Skeletal muscle tissue (tissue), 4 donors: ENCODE results near the gene FHOD3. TPM values are rescaled to one million over a fixed set of nuclear protein-coding genes. Genes with fewer than 3 reads are reported as not detected.
"Not testable (repeated sequence)": the region's sequence is repeated elsewhere in the genome, so short reads cannot be mapped to it uniquely, and the experiment has no call there.

Experiments used
- H3K27ac ChIP-seq: one replicate; pipeline ENCODE4 v1.7.0; 2013; ENCODE audit warnings: mild to moderate bottlenecking, low read depth, low read length, inconsistent platforms
- H3K27me3 ChIP-seq, 3 donors: one replicate each; pipeline ENCODE4 v1.7.0; 2013; ENCODE audit warnings: low read length in 3 of 3; ENCODE audit not compliant: control insufficient read depth in 3 of 3, insufficient read depth in 3 of 3
- H3K36me3 ChIP-seq, 3 donors: one replicate each; pipeline ENCODE4 v1.7.0; 2013; ENCODE audit warnings: low read length in 3 of 3; ENCODE audit not compliant: control insufficient read depth in 3 of 3, insufficient read depth in 3 of 3
- H3K4me1 ChIP-seq, 3 donors: one replicate each; pipeline ENCODE4 v1.7.0; 2013; ENCODE audit warnings: low read length in 3 of 3, mild to moderate bottlenecking in 3 of 3; ENCODE audit not compliant: control insufficient read depth in 3 of 3, insufficient read depth in 3 of 3
- H3K4me3 ChIP-seq, 3 donors: one replicate each; pipeline ENCODE4 v1.7.0; 2013; ENCODE audit warnings: low read length in 3 of 3
- H3K9ac ChIP-seq, 3 donors: one replicate each; pipeline ENCODE4 v1.7.0; 2013; ENCODE audit warnings: low read length in 3 of 3, mild to moderate bottlenecking in 3 of 3, moderate library complexity in 2 of 3, low read depth in 1 of 3
- H3K9me3 ChIP-seq, 3 donors: one replicate each; pipeline ENCODE4 v1.7.0; 2013; ENCODE audit warnings: low read length in 3 of 3; ENCODE audit not compliant: control insufficient read depth in 3 of 3
- total RNA-seq: library from RNA; depleted of rRNA; stranded (reverse); fragments of >200 nt; gene quantifications from one replicate; pipeline ENCODE4 v1.2.3, GENCODE V29; 2014
- donor health status: Osteomylitis.

Gene FHOD3
- total RNA-seq, 1 donor from 2014 or later: 15.7 TPM

DNA sequence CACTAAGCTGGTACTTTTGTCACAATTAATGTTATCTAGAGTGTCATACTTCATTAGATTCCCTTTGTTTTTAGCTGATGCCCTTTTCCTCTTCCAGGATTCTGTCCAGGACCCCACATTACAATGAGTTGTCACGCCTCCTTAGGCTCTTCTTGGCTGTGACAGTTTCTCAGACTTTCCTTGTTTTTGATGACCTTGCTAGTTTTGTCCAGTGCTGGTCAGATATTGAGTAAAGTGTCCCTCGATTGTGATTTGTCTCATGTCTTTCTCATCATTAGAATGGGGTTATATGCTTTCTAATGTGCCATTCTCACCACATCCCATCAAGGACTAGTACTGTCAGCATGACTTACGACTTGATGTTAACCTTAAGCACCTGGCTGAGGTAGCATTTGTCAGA lies 162.3 kb downstream of the FHOD3 start:
- Histone ChIP-seq H3K4me3 (no peak overlapping the region), H3K9me3 (no peaks in the 10 kb centered on the region), H3K27ac (no peak overlapping the region), H3K36me3 (no peaks in the 10 kb centered on the region), H3K27me3 (no peaks in the 10 kb centered on the region), H3K4me1 (peaks cover 14 to 44% (median 28%) of the 10 kb centered on the region in 3 donors), H3K9ac (no peak overlapping the region)

GRCh38 chr18:36460324-36460850 lies 162.9 kb downstream of the FHOD3 start:
- H3K36me3 ChIP-seq: no peaks in the 10 kb centered on the region
- H3K4me3 ChIP-seq: no peak overlapping the region
- H3K27me3 ChIP-seq: no peaks in the 10 kb centered on the region
- H3K4me1 ChIP-seq: peaks cover 14 to 44% (median 30%) of the 10 kb centered on the region in 3 donors
- H3K27ac ChIP-seq: no peak overlapping the region
- H3K9ac ChIP-seq: no peak overlapping the region
- no peaks in the 10 kb centered on the region for H3K9me3 ChIP-seq

DNA sequence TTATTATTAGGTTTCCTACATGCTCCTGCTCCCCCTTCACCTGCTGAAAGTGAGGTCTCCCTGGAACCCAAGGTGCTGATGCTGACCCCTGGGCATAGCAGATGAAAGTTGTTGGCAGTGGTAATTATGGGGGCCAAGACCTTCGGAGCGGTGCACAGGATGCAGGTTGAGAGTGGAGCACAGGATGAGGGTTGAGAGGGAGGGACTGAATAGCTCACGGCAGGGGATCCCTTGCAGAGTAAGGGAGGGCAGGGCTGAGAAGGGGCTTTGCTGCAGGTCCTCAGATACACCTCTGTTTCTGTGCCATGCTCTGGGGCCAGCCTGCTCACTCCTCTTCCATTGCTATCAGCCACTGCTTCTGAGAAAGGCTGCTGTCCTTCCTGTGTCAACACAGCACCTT lies 163.3 kb downstream of the FHOD3 start:
- Histone ChIP-seq H3K9me3 (no peaks in the 10 kb centered on the region), H3K4me1 (peaks cover 14 to 41% (median 33%) of the 10 kb centered on the region in 3 donors), H3K27me3 (no peaks in the 10 kb centered on the region), H3K4me3 (no peak overlapping the region), H3K36me3 (no peaks in the 10 kb centered on the region), H3K27ac (no peak overlapping the region), H3K9ac (no peak overlapping the region)

- Histone ChIP-seq H3K4me3 (no peak overlapping the region), H3K27me3 (no peaks in the 10 kb centered on the region), H3K9ac (no peak overlapping the region), H3K27ac (no peak overlapping the region), H3K36me3 (no peaks in the 10 kb centered on the region), H3K4me1 (peaks cover 14 to 37% (median 36%) of the 10 kb centered on the region in 3 donors), H3K9me3 (no peaks in the 10 kb centered on the region)
Measured at GRCh38 chr18:36461551-36461987, 164.1 kb downstream of the FHOD3 start.

DNA sequence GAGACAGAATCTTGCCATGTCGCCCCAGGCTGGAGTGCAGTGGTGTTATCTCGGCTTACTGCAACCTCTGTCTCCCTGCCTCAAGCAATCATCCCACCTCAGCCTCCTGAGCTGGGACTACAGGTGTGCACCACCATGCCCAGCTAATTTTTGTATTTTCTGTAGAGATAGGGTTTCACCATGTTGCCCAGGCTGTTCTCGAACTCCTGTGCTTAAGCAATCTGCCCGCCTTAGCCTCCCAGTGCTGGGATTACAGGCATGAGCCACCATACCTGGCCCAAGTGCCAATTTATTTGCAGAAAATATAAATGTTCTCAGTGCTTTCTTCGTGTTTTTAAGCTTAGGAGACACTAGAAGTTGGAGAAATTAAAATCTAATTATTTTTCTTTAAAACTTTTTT lies 166.0 kb downstream of the FHOD3 start:
- H3K36me3 ChIP-seq, H3K27ac ChIP-seq, H3K4me3 ChIP-seq, H3K9me3 ChIP-seq, H3K9ac ChIP-seq, H3K27me3 ChIP-seq: not testable (repeated sequence)
- H3K4me1 ChIP-seq: peaks cover 16 to 37% (median 36%) of the 10 kb centered on the region in 3 donors

DNA sequence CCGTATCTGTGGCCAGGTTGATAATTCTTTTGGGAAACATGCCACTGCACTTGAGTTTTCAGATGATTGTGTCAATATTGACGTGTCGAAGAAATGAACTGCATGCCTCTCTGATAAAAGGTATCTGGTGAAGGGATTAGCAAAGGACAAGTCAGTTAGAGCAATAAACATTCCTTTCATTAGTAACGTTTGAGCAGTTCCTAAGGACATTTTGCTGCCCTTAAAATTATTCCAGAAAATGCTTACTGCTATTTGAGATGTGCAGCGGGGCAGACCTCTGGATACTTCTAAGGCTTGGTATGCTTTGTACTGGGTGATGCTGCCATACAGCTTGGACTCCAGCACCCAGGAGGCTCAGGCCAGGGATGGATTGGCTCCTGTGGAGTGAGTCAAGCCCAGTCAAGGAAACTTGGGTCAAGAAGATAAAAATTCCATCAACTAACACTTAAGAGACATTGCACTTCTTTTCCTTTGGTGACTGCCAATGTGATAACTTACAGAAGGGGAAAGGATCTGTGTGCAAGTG lies 166.7 kb downstream of the FHOD3 start:
- no peaks in the 10 kb centered on the region for H3K9me3 ChIP-seq
- no peak overlapping the region for H3K27ac ChIP-seq
- no peak overlapping the region for H3K4me3 ChIP-seq
- H3K4me1 ChIP-seq: peaks cover 23 to 42% (median 38%) of the 10 kb centered on the region in 3 donors
- no peak overlapping the region for H3K9ac ChIP-seq
- H3K27me3 ChIP-seq: no peaks in the 10 kb centered on the region
- no peaks in the 10 kb centered on the region for H3K36me3 ChIP-seq

DNA sequence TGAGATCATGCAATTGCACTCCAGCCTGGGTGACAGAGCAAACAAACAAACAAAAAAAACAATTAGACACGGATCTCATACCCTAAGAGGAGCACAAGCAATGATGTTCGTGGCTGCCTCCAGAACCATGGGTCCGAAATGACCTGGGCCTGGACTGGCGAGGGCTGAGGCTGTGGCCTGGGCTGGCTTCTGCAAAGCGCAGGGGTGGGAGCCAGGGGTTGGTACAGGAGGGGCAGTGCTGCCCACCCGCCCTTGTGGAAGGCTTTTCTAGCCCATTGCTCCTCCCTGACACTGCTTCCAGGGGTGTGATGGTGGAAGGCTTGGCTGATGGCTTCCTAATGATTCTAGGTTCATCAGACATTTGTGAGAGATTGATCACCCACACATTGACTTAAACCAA lies 167.8 kb downstream of the FHOD3 start:
- Histone ChIP-seq H3K27ac (no peak overlapping the region), H3K36me3 (no peaks in the 10 kb centered on the region), H3K27me3 (no peaks in the 10 kb centered on the region), H3K9ac (no peak overlapping the region), H3K4me1 (peaks cover 27 to 51% (median 44%) of the 10 kb centered on the region in 3 donors), H3K9me3 (no peaks in the 10 kb centered on the region), H3K4me3 (no peak overlapping the region)

GRCh38 chr18:36465970-36466369 lies 168.5 kb downstream of the FHOD3 start:
- Histone ChIP-seq H3K9ac (no peak overlapping the region), H3K4me3 (no peak overlapping the region), H3K36me3 (no peaks in the 10 kb centered on the region), H3K9me3 (no peaks in the 10 kb centered on the region), H3K4me1 (peaks cover 27 to 51% (median 44%) of the 10 kb centered on the region in 3 donors), H3K27ac (no peak overlapping the region), H3K27me3 (no peaks in the 10 kb centered on the region)

DNA sequence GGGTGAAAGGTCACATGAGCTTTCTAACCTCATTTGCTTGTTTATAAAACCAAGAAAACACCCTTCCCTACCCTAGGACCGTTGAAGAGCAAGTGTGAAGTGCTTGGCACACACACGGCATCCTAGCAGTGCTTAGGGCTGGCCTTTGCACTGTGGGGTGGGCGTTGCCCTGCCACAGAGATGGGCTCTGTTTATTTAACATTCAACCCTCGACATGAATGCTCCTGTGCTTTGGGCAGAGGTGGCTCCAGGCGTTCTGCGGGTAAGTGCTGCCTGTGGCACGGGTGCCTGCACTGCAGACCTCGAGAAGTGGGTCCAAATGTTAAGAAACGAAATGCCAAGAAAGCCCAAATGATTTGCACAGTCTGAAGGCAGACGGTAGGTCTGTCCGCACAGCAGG lies 170.1 kb downstream of the FHOD3 start:
- peak overlapping the region in 2 of 3 donors; percentile 24 to 74 for H3K9ac ChIP-seq
- no peaks in the 10 kb centered on the region for H3K36me3 ChIP-seq
- H3K4me3 ChIP-seq: peak overlapping the region in 2 of 3 donors; percentile 6 to 23
- peaks cover 27 to 51% (median 45%) of the 10 kb centered on the region in 3 donors for H3K4me1 ChIP-seq
- H3K9me3 ChIP-seq: no peaks in the 10 kb centered on the region
- peak overlapping the region; percentile 67 for H3K27ac ChIP-seq
- no peaks in the 10 kb centered on the region for H3K27me3 ChIP-seq

- H3K9ac ChIP-seq: peak overlapping the region; percentile 24 to 77 (median 74)
- H3K4me3 ChIP-seq: peak overlapping the region in 2 of 3 donors; percentile 23 to 45
- no peaks in the 10 kb centered on the region for H3K36me3 ChIP-seq
- no peaks in the 10 kb centered on the region for H3K27me3 ChIP-seq
- H3K9me3 ChIP-seq: no peaks in the 10 kb centered on the region
- H3K4me1 ChIP-seq: peaks cover 27 to 51% (median 45%) of the 10 kb centered on the region in 3 donors
- peak overlapping the region; percentile 67 for H3K27ac ChIP-seq
Measured at GRCh38 chr18:36468161-36468560, 170.6 kb downstream of the FHOD3 start.
